GM06990 (cell line): ENCODE results near the gene FNBP1.

Experiments
- DNase-seq: peaks from one replicate; pipeline ENCODE4 v3.0.0-alpha.2; 2011; ENCODE audit not compliant: insufficient read length; ENCODE audit errors: extremely low read depth
- H3K27me3 ChIP-seq: replicated peaks from 2 replicates; pipeline ENCODE4 v1.6.0; 2011; ENCODE audit warnings: low read length; ENCODE audit not compliant: control insufficient read depth, insufficient read depth
- H3K36me3 ChIP-seq: 2 replicates; pipeline ENCODE4 v1.5.1; 2011; ENCODE audit warnings: low read length; ENCODE audit not compliant: control insufficient read depth, insufficient read depth
- H3K4me3 ChIP-seq: replicated peaks from 2 replicates; pipeline ENCODE4 v1.5.1; 2011; ENCODE audit warnings: low read depth, mild to moderate bottlenecking, control low read depth, low read length
- CTCF ChIP-seq: IDR thresholded peaks from 2 replicates; pipeline ENCODE4 v1.5.1; 2011; ENCODE audit warnings: low read length, control low read depth, mild to moderate bottlenecking, inconsistent platforms; ENCODE audit not compliant: insufficient read depth, poor library complexity, severe bottlenecking

The FNBP1 gene

GRCh38 chr9:130045725-130046450 is 2.9 kb upstream of the FNBP1 start:
- Histone ChIP-seq H3K27me3 (no peaks in the 10 kb centered on the region), H3K36me3 (no peaks in the 10 kb centered on the region), H3K4me3 (no peak overlapping the region; the same call in 1 of the 2 replicates)
- DNase-seq, result no peak
- no peak for TF ChIP-seq CTCF

- TF ChIP-seq CTCF, result no peak
- H3K27me3 ChIP-seq, result no peaks in the 10 kb centered on the region
- peak overlapping the region; percentile 75 for H3K4me3 ChIP-seq
- H3K36me3 ChIP-seq, result no peaks in the 10 kb centered on the region
- DNase-seq, result no peak
Measured at GRCh38 chr9:130043654-130044623, 950 bp upstream of the FNBP1 start.

GRCh38 chr9:130042406-130042884 is 544 bp downstream of the FNBP1 start:
- no peaks in the 10 kb centered on the region; the same call in 1 of the 2 replicates for H3K36me3 ChIP-seq
- H3K4me3 ChIP-seq, result peak overlapping the region; percentile 96
- TF ChIP-seq CTCF, result no peak
- no peaks in the 10 kb centered on the region for H3K27me3 ChIP-seq
- no peak for DNase-seq

GRCh38 chr9:130041648-130042405 is 1.2 kb downstream of the FNBP1 start:
- no peak for TF ChIP-seq CTCF
- Histone ChIP-seq H3K36me3 (no peaks in the 10 kb centered on the region; the same call in 1 of the 2 replicates), H3K4me3 (peak overlapping the region; percentile 96), H3K27me3 (no peaks in the 10 kb centered on the region)
- DNase-seq, result no peak

- no peak for TF ChIP-seq CTCF
- peak overlapping the region; percentile 96 for H3K4me3 ChIP-seq
Measured at GRCh38 chr9:130040984-130041647, 1.9 kb downstream of the FNBP1 start.

More at GRCh38 chr9:130040984-130041647, 1.9 kb downstream of the FNBP1 start:
- Histone ChIP-seq H3K36me3 (no peaks in the 10 kb centered on the region; the same call in 1 of the 2 replicates), H3K27me3 (no peaks in the 10 kb centered on the region)
- DNase-seq, result no peak
